ENCODE results near the gene NDN.

Gene NDN

GRCh38 chr15:23642413-23643044, 44.6 kb downstream of the NDN start:
- DNase-seq = peak; percentile 75

All from islet precursor cell (in vitro differentiated cells).